ENCODE data around the gene ABHD11.

Gene ABHD11

GRCh38 chr7:73761854-73762658, 23.5 kb upstream of the ABHD11 start:
- DNase-seq (ENCODE audit: low read depth): no peak
- H3K4me3 ChIP-seq (ENCODE audit: low read depth, low read length): no peak overlapping the region
- no peak for TF ChIP-seq CTCF (IDR thresholded peaks at IDR 0.05; ENCODE audit: low read depth, low read length, missing control alignments)

- no peak for TF ChIP-seq CTCF (IDR thresholded peaks at IDR 0.05; ENCODE audit: low read depth, low read length, missing control alignments)
- H3K4me3 ChIP-seq (ENCODE audit: low read depth, low read length): no peak overlapping the region
- DNase-seq (ENCODE audit: low read depth): no peak
Measured at GRCh38 chr7:73758581-73759138, 20.1 kb upstream of the ABHD11 start.

GRCh38 chr7:73749931-73750776, 11.6 kb upstream of the ABHD11 start:
- no peak overlapping the region for H3K4me3 ChIP-seq (ENCODE audit: low read depth, low read length)
- no peak for TF ChIP-seq CTCF (IDR thresholded peaks at IDR 0.05; ENCODE audit: low read depth, low read length, missing control alignments)
- no peak for DNase-seq (ENCODE audit: low read depth)

- TF ChIP-seq CTCF (IDR thresholded peaks at IDR 0.05; ENCODE audit: low read depth, low read length, missing control alignments): no peak
- H3K4me3 ChIP-seq (ENCODE audit: low read depth, low read length): no peak overlapping the region
- DNase-seq (ENCODE audit: low read depth): no peak
Measured at GRCh38 chr7:73746378-73746777, 7.8 kb upstream of the ABHD11 start.

- H3K4me3 ChIP-seq (ENCODE audit: low read depth, low read length): no peak overlapping the region
Measured at GRCh38 chr7:73742753-73743641, 4.4 kb upstream of the ABHD11 start.

More at GRCh38 chr7:73742753-73743641, 4.4 kb upstream of the ABHD11 start:
- TF ChIP-seq CTCF (IDR thresholded peaks at IDR 0.05; ENCODE audit: low read depth, low read length, missing control alignments): no peak
- DNase-seq (ENCODE audit: low read depth): no peak
